Measurements from ENCODE around the gene GAREM1.

GRCh38 chr18:32380559-32380958 is 90.1 kb downstream of the GAREM1 start:
- TF ChIP-seq CTCF (IDR thresholded peaks at IDR 0.05) (no peak), POLR2A (IDR thresholded peaks at IDR 0.05) (no peak)
